Mammary epithelial cell (primary cell): Measurements from ENCODE around the gene BLVRB.

Source experiments
- CTCF ChIP-seq, 2 donors: IDR thresholded peaks in 1 of 2; conservative IDR thresholded peaks in 1 of 2; 2 replicates each; pipeline ENCODE4 v1.5.1; 2011 to 2012; ENCODE audit warnings: inconsistent platforms in 2 of 2, low read length in 2 of 2, mild to moderate bottlenecking in 2 of 2, control low read depth in 1 of 2, low read depth in 1 of 2; ENCODE audit not compliant: insufficient read depth in 1 of 2; ENCODE audit errors: extremely low read depth in 1 of 2
- EZH2 ChIP-seq: IDR thresholded peaks from 2 replicates; pipeline ENCODE4 v1.6.1; 2012; ENCODE audit warnings: low read length, inconsistent platforms, borderline replicate concordance

DNA sequence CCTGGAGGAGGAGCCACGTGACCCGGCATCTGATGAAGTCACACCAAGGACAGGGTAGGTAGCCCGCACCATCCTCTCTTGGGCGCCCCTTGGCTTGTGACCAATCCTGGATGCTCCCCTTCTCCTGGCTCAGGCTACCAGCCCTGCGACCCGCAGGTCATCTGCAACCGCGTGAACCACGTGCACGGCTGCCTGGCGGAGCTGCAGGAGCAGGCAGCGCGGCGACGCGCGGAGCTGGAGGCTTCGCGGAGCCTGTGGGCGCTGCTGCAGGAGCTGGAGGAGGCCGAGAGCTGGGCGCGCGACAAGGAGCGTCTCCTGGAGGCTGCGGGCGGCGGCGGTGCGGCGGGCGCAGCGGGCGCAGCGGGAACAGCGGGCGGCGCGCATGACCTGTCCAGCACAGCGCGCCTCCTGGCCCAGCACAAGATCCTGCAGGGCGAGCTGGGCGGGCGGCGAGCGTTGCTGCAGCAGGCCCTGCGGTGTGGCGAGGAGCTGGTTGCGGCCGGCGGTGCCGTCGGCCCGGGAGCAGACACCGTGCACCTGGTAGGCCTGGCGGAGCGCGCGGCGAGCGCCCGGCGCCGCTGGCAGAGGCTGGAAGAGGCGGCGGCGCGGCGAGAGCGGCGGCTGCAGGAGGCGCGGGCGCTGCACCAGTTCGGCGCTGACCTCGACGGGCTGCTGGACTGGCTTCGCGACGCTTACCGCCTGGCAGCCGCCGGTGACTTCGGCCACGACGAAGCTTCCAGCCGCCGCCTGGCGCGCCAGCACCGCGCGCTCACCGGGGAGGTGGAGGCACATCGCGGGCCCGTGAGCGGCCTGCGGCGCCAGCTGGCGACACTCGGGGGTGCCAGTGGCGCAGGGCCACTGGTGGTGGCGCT, 47.2 kb upstream of the BLVRB start:
- no peak for TF ChIP-seq CTCF (conservative IDR thresholded peaks at IDR 0.05 in 1 of 2, IDR thresholded peaks at IDR 0.05 in 1 of 2; ENCODE audit: extremely low read depth in 1 of 2, insufficient read depth in 1 of 2, low read depth in 1 of 2, low read length in 2 of 2)
- TF ChIP-seq EZH2: peak; percentile 58
